Measurements from ENCODE around the gene FSTL4. TPM values are rescaled to one million over a fixed set of nuclear protein-coding genes. Genes with fewer than 3 reads are reported as not detected.

Gene FSTL4
- total and polyA plus RNA-seq, 12 donors = 0.48 to 5.2 (median 2.3) TPM

DNA sequence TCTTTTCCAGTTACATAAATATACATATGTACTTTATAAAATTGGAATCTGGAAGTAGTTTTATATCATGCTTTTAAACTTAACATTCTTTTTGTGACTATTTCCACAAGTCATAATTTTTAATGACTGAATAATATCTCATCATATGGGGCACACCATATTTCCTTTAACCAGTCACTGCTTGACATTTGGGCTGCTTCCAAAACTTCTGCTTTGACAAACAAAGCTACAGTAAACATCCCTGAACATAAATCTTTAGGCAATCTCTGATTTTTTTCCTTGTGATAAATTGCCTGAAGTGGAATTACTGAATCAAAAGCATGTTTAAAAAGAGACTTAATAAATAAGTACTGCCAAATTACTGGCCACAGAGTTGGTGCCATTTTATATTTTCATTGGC is 178.0 kb downstream of the FSTL4 start:
- TF ChIP-seq POLR2A (IDR thresholded peaks at IDR 0.05) = no peak
- TF ChIP-seq, protein P1, sequence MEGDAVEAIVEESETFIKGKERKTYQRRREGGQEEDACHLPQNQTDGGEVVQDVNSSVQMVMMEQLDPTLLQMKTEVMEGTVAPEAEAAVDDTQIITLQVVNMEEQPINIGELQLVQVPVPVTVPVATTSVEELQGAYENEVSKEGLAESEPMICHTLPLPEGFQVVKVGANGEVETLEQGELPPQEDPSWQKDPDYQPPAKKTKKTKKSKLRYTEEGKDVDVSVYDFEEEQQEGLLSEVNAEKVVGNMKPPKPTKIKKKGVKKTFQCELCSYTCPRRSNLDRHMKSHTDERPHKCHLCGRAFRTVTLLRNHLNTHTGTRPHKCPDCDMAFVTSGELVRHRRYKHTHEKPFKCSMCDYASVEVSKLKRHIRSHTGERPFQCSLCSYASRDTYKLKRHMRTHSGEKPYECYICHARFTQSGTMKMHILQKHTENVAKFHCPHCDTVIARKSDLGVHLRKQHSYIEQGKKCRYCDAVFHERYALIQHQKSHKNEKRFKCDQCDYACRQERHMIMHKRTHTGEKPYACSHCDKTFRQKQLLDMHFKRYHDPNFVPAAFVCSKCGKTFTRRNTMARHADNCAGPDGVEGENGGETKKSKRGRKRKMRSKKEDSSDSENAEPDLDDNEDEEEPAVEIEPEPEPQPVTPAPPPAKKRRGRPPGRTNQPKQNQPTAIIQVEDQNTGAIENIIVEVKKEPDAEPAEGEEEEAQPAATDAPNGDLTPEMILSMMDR (IDR thresholded peaks at IDR 0.05) = no peak
- no peak for DNase-seq
- H3K27me3 ChIP-seq = no peaks in the 10 kb centered on the region
- no peaks in the 10 kb centered on the region for H3K4me1 ChIP-seq (replicated peaks in 1 of 2)
- H3K4me3 ChIP-seq = no peak overlapping the region
- H3K36me3 ChIP-seq (replicated peaks in 1 of 2) = no peaks in the 10 kb centered on the region
- intact Hi-C loops (cut with DNase I) = no loop called here
- no peaks in the 10 kb centered on the region for H3K9me3 ChIP-seq (replicated peaks in 1 of 3)
- no peak overlapping the region for H3K27ac ChIP-seq

DNA sequence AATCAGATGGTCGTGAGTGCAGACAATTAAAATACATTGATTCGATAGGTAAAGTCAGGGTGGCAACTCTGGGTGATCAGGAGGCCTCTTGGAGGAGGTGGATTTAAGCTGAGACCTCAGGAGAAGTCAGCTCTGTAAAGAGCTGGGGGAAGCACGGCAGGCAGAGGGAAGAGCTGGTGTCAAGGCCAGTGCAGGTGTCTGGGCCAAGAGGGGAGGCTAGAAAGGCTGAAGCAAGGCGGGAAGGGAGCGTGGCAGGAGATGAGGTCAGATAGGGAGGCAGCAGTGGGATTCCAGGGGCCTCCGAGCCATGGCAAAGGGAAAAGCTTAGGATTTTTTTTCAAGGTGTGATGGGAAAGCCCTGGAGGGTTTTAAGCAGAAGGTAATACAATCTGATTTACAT is 178.7 kb downstream of the FSTL4 start:
- intact Hi-C loops (cut with DNase I) = no loop called here
- TF ChIP-seq, protein P1 (IDR thresholded peaks at IDR 0.05) = no peak
- TF ChIP-seq POLR2A (IDR thresholded peaks at IDR 0.05) = no peak
- Histone ChIP-seq H3K27ac (no peak overlapping the region), H3K4me3 (no peak overlapping the region), H3K36me3 (replicated peaks in 1 of 2) (no peaks in the 10 kb centered on the region), H3K4me1 (replicated peaks in 1 of 2) (no peaks in the 10 kb centered on the region), H3K27me3 (no peaks in the 10 kb centered on the region), H3K9me3 (replicated peaks in 1 of 3) (no peaks in the 10 kb centered on the region)
- WGBS, 4 donors = 55 to 61% (median 58%) methylated on average over 6 of the region's 6 CpGs
- no peak for DNase-seq

DNA sequence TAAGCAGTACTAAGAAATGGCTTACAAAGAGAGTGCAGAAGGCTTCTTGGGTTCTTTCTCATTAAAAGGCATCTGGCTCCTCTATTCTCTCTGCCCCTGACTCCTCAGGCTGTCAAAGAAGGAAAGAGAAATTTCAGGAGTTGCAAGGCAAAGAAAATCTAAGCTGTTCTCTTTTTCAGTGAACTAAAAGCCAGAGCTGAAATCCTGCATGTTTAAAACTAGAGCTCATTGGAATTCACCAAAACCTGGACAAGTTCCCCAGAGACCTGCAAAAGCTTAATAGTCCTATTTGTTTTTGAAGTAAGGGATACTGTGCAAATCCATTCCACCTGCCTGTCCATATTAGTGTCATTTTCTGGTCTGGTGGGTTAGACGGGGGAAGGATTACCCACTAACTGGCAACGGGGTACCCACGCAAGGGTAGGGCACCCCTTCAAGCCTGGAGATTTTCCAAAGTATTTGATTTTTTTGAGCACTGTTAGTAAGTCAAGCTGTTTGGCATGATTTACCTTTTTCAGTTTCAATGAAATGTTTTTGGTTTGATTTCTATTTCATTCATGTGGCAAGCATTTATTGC is 179.3 kb downstream of the FSTL4 start:
- Histone ChIP-seq H3K4me1 (replicated peaks in 1 of 2) (no peaks in the 10 kb centered on the region), H3K36me3 (replicated peaks in 1 of 2) (no peaks in the 10 kb centered on the region), H3K27me3 (no peaks in the 10 kb centered on the region), H3K9me3 (replicated peaks in 1 of 3) (no peaks in the 10 kb centered on the region), H3K4me3 (no peak overlapping the region), H3K27ac (no peak overlapping the region)
- 76 to 85% (median 84%) methylated on average over 3 of the region's 3 CpGs for WGBS, 4 donors
- intact Hi-C loops (cut with DNase I) = no loop called here
- TF ChIP-seq, protein P1 (IDR thresholded peaks at IDR 0.05) = no peak
- TF ChIP-seq POLR2A (IDR thresholded peaks at IDR 0.05) = no peak
- DNase-seq = no peak

DNA sequence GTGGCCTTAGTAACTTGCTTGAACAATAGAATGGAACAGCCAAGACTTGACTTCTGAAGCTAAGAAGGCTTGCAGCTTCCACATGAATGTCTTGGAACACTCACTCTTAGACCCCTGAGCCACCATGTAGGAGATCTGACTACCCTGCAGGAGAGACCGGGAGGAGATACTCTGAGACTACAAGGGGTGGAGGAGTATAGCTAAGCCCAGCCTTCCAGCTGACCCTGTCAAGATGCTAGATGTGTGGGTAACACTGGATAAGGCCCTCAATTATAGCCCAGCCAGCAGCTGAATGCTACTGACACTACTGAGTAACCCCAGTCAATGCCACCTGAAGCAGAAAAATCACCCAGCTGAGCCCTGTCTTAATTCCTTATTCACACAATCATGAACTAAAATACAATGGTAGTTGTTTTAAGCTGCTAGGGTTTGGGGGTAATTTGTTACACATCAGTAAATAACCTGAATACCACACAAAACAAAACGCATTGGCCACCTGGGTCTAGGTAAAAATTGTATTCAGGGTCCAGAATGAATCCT is 180.9 kb downstream of the FSTL4 start:
- Histone ChIP-seq H3K27ac (no peak overlapping the region), H3K4me1 (replicated peaks in 1 of 2) (no peaks in the 10 kb centered on the region), H3K4me3 (no peak overlapping the region), H3K9me3 (replicated peaks in 1 of 3) (no peaks in the 10 kb centered on the region), H3K36me3 (replicated peaks in 1 of 2) (no peaks in the 10 kb centered on the region), H3K27me3 (no peaks in the 10 kb centered on the region)
- intact Hi-C loops (cut with DNase I) = no loop called here
- no peak for TF ChIP-seq POLR2A (IDR thresholded peaks at IDR 0.05)
- TF ChIP-seq, protein P1 (IDR thresholded peaks at IDR 0.05) = no peak
- WGBS, 4 donors = 87 to 98% (median 93%) methylated on average over 2 of the region's 2 CpGs
- DNase-seq = no peak
